Mucosa of descending colon (tissue), 3 donors: ENCODE data around the gene WDR37. TPM values are rescaled to one million over a fixed set of nuclear protein-coding genes. Genes with fewer than 3 reads are reported as not detected.

ENCODE experiments used
- ATAC-seq: fragments of 200-7000 bp; cut with Tn5 transposase; one replicate; pipeline ENCODE4 v1.9.1; 2020; ENCODE audit warnings: mild to moderate bottlenecking, moderate library complexity
- DNase-seq, 3 donors: peaks; one replicate each; pipeline ENCODE4 v3.0.0-alpha.2; 2020
- H3K36me3 ChIP-seq: fragments of 200-600 bp; one replicate; pipeline ENCODE4 v1.8.0; 2021; ENCODE audit warnings: low read depth, mild to moderate bottlenecking
- H3K4me1 ChIP-seq: fragments of 200-600 bp; one replicate; pipeline ENCODE4 v1.8.0; 2021; ENCODE audit warnings: low read depth, mild to moderate bottlenecking
- H3K4me3 ChIP-seq: fragments of 200-600 bp; one replicate; pipeline ENCODE4 v1.8.0; 2021; ENCODE audit warnings: mild to moderate bottlenecking
- H3K9me3 ChIP-seq: fragments of 200-600 bp; one replicate; pipeline ENCODE4 v1.8.0; 2021; ENCODE audit warnings: mild to moderate bottlenecking
- CTCF ChIP-seq: fragments of 200-600 bp; IDR thresholded peaks from one replicate; pipeline ENCODE4 v1.8.0; 2022; ENCODE audit warnings: antibody characterized with exemption, mild to moderate bottlenecking
- intact Hi-C, 2 donors: fragments of 100-400 bp; cut with DNase I in 1 of 2; cut with micrococcal nuclease in 1 of 2; formaldehyde crosslinking; loops; one replicate each; pipeline versions ENCODE4 v1.11.0 to v1.11.1; 2022; cut with DNase I, micrococcal nuclease
- total RNA-seq, 3 donors: library from RNA; stranded (reverse); fragmentation: NEBNext Ultra II Directional in 2 of 3; extraction: Animal tissue kit (Norgen Biotek cat#: 25700) in 2 of 3; gene quantifications; one replicate each; pipeline versions ENCODE4 v1.2.1 to v1.2.4, GENCODE V29; 2021 to 2023
- donor health status: DM: no; HTN: no; CAD: no; lungs with moderate emphysema.
- donor health status: DM: no; HTN: no; CAD: no.
- donor health status: DM: no; HTN: yes; CAD: no.

WDR37 gene
- total RNA-seq, 3 donors from 2014 or later = 18.3 to 24.1 (median 20.8) TPM

- Histone ChIP-seq H3K4me3 (no peak overlapping the region), H3K4me1 (no peaks in the 10 kb centered on the region), H3K36me3 (peaks cover 6% of the 10 kb centered on the region), H3K9me3 (no peaks in the 10 kb centered on the region)
- DNase-seq = no peak
- no peak for ATAC-seq
- TF ChIP-seq CTCF = no peak
- intact Hi-C loops = no loop called here
Observed at GRCh38 chr10:1130226-1130625, 74.0 kb downstream of the WDR37 start.

GRCh38 chr10:1130995-1131790, 75.0 kb downstream of the WDR37 start:
- H3K4me3 ChIP-seq = no peak overlapping the region
- H3K4me1 ChIP-seq = no peaks in the 10 kb centered on the region
- H3K9me3 ChIP-seq = no peaks in the 10 kb centered on the region
- no peak for DNase-seq
- intact Hi-C loops = no loop called here
- H3K36me3 ChIP-seq = no peaks in the 10 kb centered on the region
- ATAC-seq = no peak
- TF ChIP-seq CTCF = no peak

- ATAC-seq = peak; percentile 24
Observed at GRCh38 chr10:1132584-1132983, 76.4 kb downstream of the WDR37 start.

GRCh38 chr10:1133495-1134045, 77.4 kb downstream of the WDR37 start:
- Histone ChIP-seq H3K4me3 (no peak overlapping the region), H3K9me3 (peaks cover 4% of the 10 kb centered on the region), H3K4me1 (peaks cover 5% of the 10 kb centered on the region), H3K36me3 (no peaks in the 10 kb centered on the region)
- ATAC-seq (no peak), DNase-seq (no peak)
- intact Hi-C loops = no loop called here
- TF ChIP-seq CTCF = no peak

More at GRCh38 chr10:1132584-1132983, 76.4 kb downstream of the WDR37 start:
- Histone ChIP-seq H3K36me3 (no peaks in the 10 kb centered on the region), H3K9me3 (no peaks in the 10 kb centered on the region), H3K4me1 (peaks cover 5% of the 10 kb centered on the region), H3K4me3 (no peak overlapping the region)
- intact Hi-C loops = no loop called here
- DNase-seq = no peak
- no peak for TF ChIP-seq CTCF

GRCh38 chr10:1134156-1134555, 78.0 kb downstream of the WDR37 start:
- Histone ChIP-seq H3K9me3 (peaks cover 5% of the 10 kb centered on the region), H3K4me1 (peaks cover 5% of the 10 kb centered on the region), H3K36me3 (no peaks in the 10 kb centered on the region), H3K4me3 (no peak overlapping the region)
- TF ChIP-seq CTCF = no peak
- intact Hi-C loops = no loop called here
- ATAC-seq (no peak), DNase-seq (no peak)
